GM12878 (cell line): ENCODE data around the gene AAGAB. TPM values are rescaled to one million over a fixed set of nuclear protein-coding genes. Genes with fewer than 3 reads are reported as not detected.

ENCODE experiments used
- CUX1 ChIP-seq: IDR thresholded peaks from 2 replicates; pipeline ENCODE4 v1.6.1; 2012; ENCODE audit warnings: improper control_type of control experiment, low read depth, low read length; ENCODE audit not compliant: insufficient replicate concordance
- ESRRA ChIP-seq: IDR thresholded peaks from 2 replicates; pipeline ENCODE4 v1.6.1; 2012; ENCODE audit warnings: mild to moderate bottlenecking, low read length, improper control_type of control experiment
- EZH2 ChIP-seq: IDR thresholded peaks from 2 replicates; pipeline ENCODE4 v1.6.1; 2012; ENCODE audit warnings: low read depth, mild to moderate bottlenecking, control low read depth, inconsistent platforms, low read length, borderline replicate concordance; ENCODE audit not compliant: control insufficient read depth
- HDAC2 ChIP-seq: fragments of 200-600 bp; sonication (generic); IDR thresholded peaks from 2 replicates; pipeline ENCODE4 v1.6.1; 2017
- NBN ChIP-seq: fragments of 450-650 bp; IDR thresholded peaks from 2 replicates; pipeline ENCODE4 v1.6.1; 2016
- NR2C1 ChIP-seq: fragments of 450-650 bp; IDR thresholded peaks from 2 replicates; pipeline ENCODE4 v1.6.1; 2017; ENCODE audit warnings: antibody characterized with exemption, mild to moderate bottlenecking, moderate library complexity
- NR2F1 ChIP-seq: fragments of 450-650 bp; conservative IDR thresholded peaks from 2 replicates; pipeline ENCODE4 v1.6.1; 2017; ENCODE audit warnings: mild to moderate bottlenecking
- NRF1 ChIP-seq: conservative IDR thresholded peaks from 2 replicates; pipeline ENCODE4 v1.6.1; 2011; ENCODE audit warnings: mild to moderate bottlenecking, low read depth, low read length, improper control_type of control experiment
- PML ChIP-seq: IDR thresholded peaks from 2 replicates; pipeline ENCODE4 v1.6.1; 2012; ENCODE audit warnings: low read length, inconsistent platforms
- POLR2A ChIP-seq: IDR thresholded peaks from 2 replicates; pipeline ENCODE4 v1.6.1; 2011; ENCODE audit warnings: low read depth, mild to moderate bottlenecking, low read length
- SIN3A ChIP-seq: IDR thresholded peaks from 2 replicates; pipeline ENCODE4 v1.6.1; 2012; ENCODE audit warnings: low read depth, low read length, improper control_type of control experiment
- SRF ChIP-seq, 2 experiments: IDR thresholded peaks; 2 replicates each; pipeline ENCODE4 v1.6.1; 2011; ENCODE audit warnings: low read depth in 2 of 2, low read length in 2 of 2, mild to moderate bottlenecking in 1 of 2, moderate library complexity in 1 of 2
- TCF7 ChIP-seq: IDR thresholded peaks from 2 replicates; pipeline ENCODE4 v1.6.1; 2014; ENCODE audit warnings: antibody characterized with exemption, borderline replicate concordance
- ZBTB11 ChIP-seq: fragments of 450-650 bp; formaldehyde crosslinking; IDR thresholded peaks from 2 replicates; pipeline ENCODE4 v1.5.0; 2022; ENCODE audit warnings: mild to moderate bottlenecking, missing genetic modification characterization
- ZNF217 ChIP-seq: fragments of 450-650 bp; IDR thresholded peaks from 2 replicates; pipeline ENCODE4 v1.6.1; 2017; ENCODE audit warnings: antibody characterized with exemption, mild to moderate bottlenecking
- ZNF24 ChIP-seq: fragments of 450-650 bp; IDR thresholded peaks from 2 replicates; pipeline ENCODE4 v1.6.1; 2017; ENCODE audit warnings: antibody characterized with exemption, mild to moderate bottlenecking
- ZNF274 ChIP-seq: IDR thresholded peaks from one replicate; pipeline ENCODE4 v1.8.0; 2011; ENCODE audit not compliant: insufficient read length, insufficient read depth
- ZNF384 ChIP-seq: IDR thresholded peaks from 2 replicates; pipeline ENCODE4 v1.6.1; 2012; ENCODE audit warnings: low read depth, mild to moderate bottlenecking, low read length, improper control_type of control experiment, borderline replicate concordance
- ZZZ3 ChIP-seq: IDR thresholded peaks from 2 replicates; pipeline ENCODE4 v1.6.1; 2011; ENCODE audit warnings: low read depth; ENCODE audit not compliant: control insufficient read depth, insufficient read length
- polyA plus RNA-seq, 11 experiments: library from polyadenylated mRNA; depleted of rRNA in 4 of 11; unstranded in 6 of 11; stranded (reverse) in 5 of 11; fragments of >200 nt; fragmentation: Nextera tagmentation in 4 of 11; fragmentation: Illumina TruSeq in 1 of 11; extraction: Ambion mirVana in 4 of 11; extraction: Trizol in 1 of 11; gene quantifications; 1 replicate in 1 of 11; 2 replicates in 10 of 11; pipeline versions ENCODE4 v1.2.1 to v1.2.3, GENCODE V29; 2011 to 2016; ENCODE audit warnings: inconsistent platforms in 2 of 11, missing spikeins in 2 of 11, low read depth in 1 of 11
- total RNA-seq, 4 experiments: library from RNA; depleted of rRNA in 3 of 4; stranded (reverse); fragments of >200 nt in 3 of 4; fragmentation: Illumina TruSeq in 1 of 4; extraction: Trizol in 1 of 4; gene quantifications; 2 replicates each; pipeline versions ENCODE4 v1.2.1 to v1.2.3, GENCODE V29; 2013 to 2021
- TF ChIP-seq, protein P1 (sequence below): fragments of 450-650 bp; IDR thresholded peaks from 2 replicates; pipeline ENCODE4 v1.6.1; 2017; ENCODE audit warnings: mild to moderate bottlenecking, low read depth, inconsistent platforms; ENCODE audit not compliant: poor library complexity, severe bottlenecking

AAGAB gene
- total and polyA plus RNA-seq, 10 of the 15 experiments (the other 5 are each of a cell fraction or from before 2014, with no cell fraction given), result 11.4 to 62.3 (median 38.0) TPM

DNA sequence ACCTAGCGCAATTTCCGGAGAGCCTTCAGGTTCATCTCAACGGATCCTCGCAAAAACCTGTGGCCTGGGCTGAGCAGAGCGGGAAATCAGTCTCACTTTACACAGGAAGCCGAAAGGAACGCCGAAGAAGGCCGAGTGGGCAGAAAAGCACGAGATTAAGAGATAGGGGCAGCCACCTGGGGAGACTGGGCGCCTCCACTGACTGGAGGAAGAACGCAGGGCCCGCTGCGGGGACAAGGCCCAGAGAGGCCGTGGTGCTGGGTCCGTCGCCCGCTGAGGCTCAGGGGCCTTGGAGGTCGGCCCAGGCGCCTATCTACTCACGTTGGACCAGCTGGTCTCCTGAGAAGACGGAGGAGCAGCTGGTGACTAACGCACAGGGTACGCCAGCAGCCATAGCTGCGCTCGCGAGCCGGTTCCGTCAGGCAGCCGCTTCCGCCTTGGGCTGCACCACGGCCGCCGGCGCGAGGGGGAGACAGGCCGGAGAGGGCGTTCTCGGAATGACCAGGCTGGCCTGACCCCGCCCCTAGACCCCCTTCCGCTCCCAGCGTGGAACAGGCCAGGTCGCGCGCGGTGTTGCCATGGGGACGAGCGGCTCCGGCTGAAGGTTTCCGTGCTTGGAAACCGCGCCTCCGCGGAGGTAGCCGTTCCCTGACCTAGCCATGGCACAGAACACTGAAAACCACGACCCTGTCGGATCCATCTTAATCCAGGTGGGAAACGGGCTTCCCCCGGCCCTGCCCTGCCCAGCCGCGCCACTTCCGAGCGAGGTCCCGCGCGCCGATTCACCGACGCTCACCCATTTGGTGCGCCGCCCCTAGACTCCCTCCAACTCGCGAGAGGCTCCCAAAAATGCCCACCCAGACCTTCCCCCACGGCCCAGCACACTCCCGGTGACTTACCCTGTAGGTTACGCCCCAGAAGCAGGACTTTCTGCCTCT, at the start of gene AAGAB, which contains the start of gene IQCH (continued):
- TF ChIP-seq ZBTB11 (CRISPR knock-in tag) (no peak), EZH2 (no peak), HDAC2 (no peak), NR2C1 (peak; percentile 55; the same call in 1 of the 2 replicates), POLR2A (peak; percentile 99), CUX1 (no peak), SRF (IDR thresholded peaks at IDR 0.05; ENCODE audit: low read depth in 2 of 2, low read length in 2 of 2) (no peak), SIN3A (peak; percentile 94), NRF1 (no peak), NR2F1 (peak; percentile 64), NBN (peak; percentile 73; the same call in 1 of the 2 replicates), PML (0 out of 2 replicates have a peak, but pooled peaks have one; percentile 54), ESRRA (no peak), ZNF384 (no peak), ZZZ3 (no peak), ZNF274 (no peak), TCF7 (no peak), ZNF24 (0 out of 2 replicates have a peak, but pooled peaks have one; percentile 49), ZNF217 (peak; percentile 30; the same call in 1 of the 2 replicates)
- TF ChIP-seq, protein P1, sequence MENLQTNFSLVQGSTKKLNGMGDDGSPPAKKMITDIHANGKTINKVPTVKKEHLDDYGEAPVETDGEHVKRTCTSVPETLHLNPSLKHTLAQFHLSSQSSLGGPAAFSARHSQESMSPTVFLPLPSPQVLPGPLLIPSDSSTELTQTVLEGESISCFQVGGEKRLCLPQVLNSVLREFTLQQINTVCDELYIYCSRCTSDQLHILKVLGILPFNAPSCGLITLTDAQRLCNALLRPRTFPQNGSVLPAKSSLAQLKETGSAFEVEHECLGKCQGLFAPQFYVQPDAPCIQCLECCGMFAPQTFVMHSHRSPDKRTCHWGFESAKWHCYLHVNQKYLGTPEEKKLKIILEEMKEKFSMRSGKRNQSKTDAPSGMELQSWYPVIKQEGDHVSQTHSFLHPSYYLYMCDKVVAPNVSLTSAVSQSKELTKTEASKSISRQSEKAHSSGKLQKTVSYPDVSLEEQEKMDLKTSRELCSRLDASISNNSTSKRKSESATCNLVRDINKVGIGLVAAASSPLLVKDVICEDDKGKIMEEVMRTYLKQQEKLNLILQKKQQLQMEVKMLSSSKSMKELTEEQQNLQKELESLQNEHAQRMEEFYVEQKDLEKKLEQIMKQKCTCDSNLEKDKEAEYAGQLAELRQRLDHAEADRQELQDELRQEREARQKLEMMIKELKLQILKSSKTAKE, result no peak
